GM10847 (cell line): ENCODE data around the gene MEGF6.

Experiments
- POLR2A ChIP-seq: IDR thresholded peaks from 2 replicates; pipeline ENCODE4 v1.6.1; 2011; ENCODE audit not compliant: insufficient read length; ENCODE audit errors: extremely low read depth

Gene MEGF6

GRCh38 chr1:3598522-3599285 is 12.6 kb downstream of the MEGF6 start:
- no peak for TF ChIP-seq POLR2A

GRCh38 chr1:3598051-3598491 is 13.2 kb downstream of the MEGF6 start:
- TF ChIP-seq POLR2A, result no peak

DNA sequence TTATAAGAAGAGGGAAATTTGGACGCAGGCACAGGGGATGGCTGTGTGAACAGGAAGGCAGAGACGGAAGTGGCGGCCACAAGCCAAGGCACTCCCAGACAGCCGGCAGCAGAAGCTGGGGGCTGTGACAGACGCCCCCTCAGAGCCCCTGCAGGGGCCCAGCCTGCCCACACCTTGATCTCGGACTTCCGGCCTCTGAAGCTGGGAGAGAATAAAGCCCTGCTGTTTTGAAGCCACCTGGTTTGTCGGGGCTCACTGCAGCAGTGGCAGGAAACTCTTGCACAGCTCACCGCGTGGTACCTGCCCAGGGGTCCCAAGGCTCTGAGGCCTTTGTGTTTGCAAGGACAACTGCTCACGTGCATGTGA is 13.7 kb downstream of the MEGF6 start:
- no peak for TF ChIP-seq POLR2A

DNA sequence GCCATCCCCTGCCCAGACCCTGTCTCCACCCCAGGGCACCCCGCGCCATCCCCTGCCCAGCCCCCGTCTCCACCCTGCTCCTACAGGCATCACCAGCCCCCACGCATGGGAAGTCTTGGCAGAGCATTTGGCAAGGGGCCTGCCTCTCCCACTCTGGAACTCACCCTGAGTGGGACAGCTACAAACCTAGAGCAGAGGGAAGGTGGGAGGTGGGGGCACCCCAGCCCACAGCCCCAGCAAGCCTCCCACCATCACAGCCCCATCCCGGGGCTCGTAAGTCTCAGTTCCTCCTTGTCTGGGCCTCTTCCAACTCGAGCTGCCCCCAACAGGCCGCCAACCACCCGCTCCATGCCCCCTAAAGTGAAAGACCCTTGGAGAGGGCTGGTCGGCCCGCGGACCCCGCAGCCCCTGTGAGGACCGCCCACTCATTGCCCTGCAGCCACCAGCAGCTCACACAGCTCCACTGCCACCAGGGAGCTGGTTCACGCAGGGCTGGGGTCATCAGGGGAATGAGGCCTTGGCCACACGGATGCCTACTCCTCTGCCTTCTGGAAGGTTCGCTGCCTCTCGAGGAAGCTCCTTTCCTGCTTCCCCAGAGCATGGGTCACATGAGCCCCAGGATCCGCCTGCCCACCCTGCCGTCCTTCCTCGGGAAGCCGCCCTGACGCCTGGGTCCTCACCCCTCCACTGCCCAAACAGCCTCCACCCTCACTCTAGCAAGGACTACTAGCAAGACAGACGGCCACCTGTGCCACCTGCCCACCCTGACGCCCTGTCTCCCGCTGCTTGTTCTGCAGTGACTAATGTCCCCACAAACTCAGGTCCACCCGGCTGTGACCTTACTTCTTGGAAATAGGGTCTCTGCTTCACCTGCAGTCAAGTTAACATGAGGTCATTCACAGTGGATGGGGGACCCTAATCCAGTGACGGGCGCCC is 14.4 kb downstream of the MEGF6 start:
- no peak for TF ChIP-seq POLR2A

GRCh38 chr1:3595949-3596348 is 15.4 kb downstream of the MEGF6 start:
- TF ChIP-seq POLR2A, result no peak

GRCh38 chr1:3594706-3595377 is 16.5 kb downstream of the MEGF6 start:
- TF ChIP-seq POLR2A, result no peak

- no peak for TF ChIP-seq POLR2A
Observed at GRCh38 chr1:3593745-3594144, 17.6 kb downstream of the MEGF6 start.

- TF ChIP-seq POLR2A, result no peak
Observed at GRCh38 chr1:3593334-3593733, 18.0 kb downstream of the MEGF6 start.

- no peak for TF ChIP-seq POLR2A
Observed at GRCh38 chr1:3590951-3591865, 20.1 kb downstream of the MEGF6 start.

- no peak for TF ChIP-seq POLR2A
Observed at GRCh38 chr1:3590139-3590763, 21.1 kb downstream of the MEGF6 start.

DNA sequence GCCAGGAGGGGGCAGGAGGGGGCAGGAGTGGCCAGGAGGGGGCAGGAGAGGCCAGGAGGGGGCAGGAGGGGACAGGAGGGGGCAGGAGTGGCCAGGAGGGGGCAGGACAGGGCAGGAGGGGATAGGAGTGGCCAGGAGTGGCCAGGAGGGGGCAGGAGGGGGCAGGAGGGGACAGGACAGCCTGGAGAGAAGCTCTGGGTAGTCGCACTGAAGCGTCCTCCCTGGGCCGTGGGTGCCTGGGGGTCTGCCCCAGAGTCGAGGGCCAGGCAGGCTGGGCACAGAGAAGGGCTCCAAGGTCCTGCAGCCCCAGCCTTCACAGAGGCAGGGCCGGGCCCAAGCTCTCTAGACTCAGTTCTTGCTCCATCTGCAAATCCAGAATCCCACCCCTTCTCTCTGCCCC is 22.9 kb downstream of the MEGF6 start:
- no peak for TF ChIP-seq POLR2A

DNA sequence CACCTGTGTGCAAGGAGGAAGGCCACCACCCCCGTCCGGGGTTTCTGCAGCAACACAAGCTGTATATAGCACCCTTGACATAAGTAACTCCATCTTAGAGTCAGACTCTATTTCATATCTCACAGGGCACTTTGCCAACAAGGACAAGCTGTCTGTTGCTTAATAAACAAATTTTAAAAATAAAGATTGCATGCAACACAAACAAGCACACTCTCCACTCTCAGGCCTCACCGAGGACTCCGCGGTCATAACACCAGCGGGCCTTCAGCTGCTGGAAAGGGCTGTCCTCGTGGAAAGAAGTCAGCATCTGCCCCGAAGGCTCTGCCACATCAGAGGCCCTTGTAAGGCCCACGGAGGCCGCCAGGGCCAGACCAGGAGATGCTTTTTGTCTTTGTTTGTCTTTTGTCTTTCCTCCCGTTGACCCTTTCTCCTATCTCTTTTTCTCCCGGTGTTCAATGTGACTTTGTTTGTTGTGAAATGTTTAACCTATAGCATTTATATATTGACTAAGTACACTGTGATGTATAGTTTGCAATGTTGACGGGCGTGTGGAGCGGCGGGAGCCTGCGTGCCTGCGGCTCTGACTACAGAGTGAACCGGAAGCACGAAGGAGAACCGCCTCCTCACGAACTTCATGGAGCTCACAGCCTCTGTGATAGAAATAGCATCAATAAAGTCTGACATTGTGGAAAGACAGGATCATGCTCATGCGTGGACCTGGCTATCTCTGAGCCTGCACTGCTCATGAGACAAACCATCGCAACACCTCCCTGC is 24.1 kb downstream of the MEGF6 start:
- TF ChIP-seq POLR2A, result no peak

GRCh38 chr1:3585940-3586568 is 25.3 kb downstream of the MEGF6 start:
- no peak for TF ChIP-seq POLR2A
